ENCODE results near the gene ZSCAN21.

DNA sequence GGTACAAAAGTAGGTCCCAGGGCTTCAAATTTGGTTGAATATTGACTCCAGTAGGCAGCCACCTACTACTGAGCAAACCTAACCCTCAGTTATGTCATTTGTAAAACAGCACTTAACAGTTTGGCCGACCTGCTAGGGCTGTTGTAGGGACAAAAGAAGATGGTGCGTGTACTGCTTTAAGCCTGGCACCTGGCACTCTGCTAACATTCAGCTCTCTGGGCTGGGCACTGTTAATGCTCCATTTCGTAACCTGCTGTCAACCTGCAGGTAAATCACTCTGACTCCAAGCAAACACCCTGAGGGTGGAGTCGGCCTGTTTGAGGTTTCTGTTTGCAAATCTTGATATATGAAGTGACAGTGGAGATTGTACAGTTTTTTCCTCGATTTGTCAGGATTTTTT lies 27.0 kb upstream of the ZSCAN21 start:
- TF ChIP-seq POLR2A (IDR thresholded peaks at IDR 0.05; ENCODE audit: extremely low read depth, insufficient read length) (no peak), MYC (IDR thresholded peaks at IDR 0.05; ENCODE audit: low read depth, low read length) (no peak)
- TF ChIP-seq, protein P1, sequence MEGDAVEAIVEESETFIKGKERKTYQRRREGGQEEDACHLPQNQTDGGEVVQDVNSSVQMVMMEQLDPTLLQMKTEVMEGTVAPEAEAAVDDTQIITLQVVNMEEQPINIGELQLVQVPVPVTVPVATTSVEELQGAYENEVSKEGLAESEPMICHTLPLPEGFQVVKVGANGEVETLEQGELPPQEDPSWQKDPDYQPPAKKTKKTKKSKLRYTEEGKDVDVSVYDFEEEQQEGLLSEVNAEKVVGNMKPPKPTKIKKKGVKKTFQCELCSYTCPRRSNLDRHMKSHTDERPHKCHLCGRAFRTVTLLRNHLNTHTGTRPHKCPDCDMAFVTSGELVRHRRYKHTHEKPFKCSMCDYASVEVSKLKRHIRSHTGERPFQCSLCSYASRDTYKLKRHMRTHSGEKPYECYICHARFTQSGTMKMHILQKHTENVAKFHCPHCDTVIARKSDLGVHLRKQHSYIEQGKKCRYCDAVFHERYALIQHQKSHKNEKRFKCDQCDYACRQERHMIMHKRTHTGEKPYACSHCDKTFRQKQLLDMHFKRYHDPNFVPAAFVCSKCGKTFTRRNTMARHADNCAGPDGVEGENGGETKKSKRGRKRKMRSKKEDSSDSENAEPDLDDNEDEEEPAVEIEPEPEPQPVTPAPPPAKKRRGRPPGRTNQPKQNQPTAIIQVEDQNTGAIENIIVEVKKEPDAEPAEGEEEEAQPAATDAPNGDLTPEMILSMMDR (IDR thresholded peaks at IDR 0.05; ENCODE audit: low read depth, low read length) = no peak
- TF ChIP-seq, protein P2, sequence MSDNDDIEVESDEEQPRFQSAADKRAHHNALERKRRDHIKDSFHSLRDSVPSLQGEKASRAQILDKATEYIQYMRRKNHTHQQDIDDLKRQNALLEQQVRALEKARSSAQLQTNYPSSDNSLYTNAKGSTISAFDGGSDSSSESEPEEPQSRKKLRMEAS (IDR thresholded peaks at IDR 0.05; ENCODE audit: low read depth, low read length) = no peak

Measured in NB4 (cell line).